Measurements from ENCODE around the gene PODXL.

DNA sequence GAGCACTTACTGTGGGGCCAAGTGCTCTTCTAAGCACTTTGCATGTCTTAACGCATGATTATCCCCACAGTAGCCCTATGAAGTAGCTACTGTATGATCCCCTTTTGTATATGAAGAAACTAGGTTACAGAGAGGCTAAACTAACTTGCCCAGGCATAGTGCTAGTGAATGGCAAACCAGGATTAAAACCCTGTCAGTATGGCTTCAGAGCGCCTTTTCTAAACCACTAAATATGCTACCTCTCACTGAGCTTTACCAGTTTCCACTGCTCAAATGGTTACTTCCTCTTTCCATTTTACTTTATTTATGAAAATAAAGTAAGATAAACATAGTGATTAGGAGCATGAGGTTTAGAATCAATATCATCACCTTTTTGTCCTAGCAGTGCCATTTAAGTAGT is 73.6 kb downstream of the PODXL start:
- TF ChIP-seq POLR2A (IDR thresholded peaks at IDR 0.05; ENCODE audit: low read depth) (no peak), EP300 (IDR thresholded peaks at IDR 0.05) (no peak), POLR2AphosphoS5 (IDR thresholded peaks at IDR 0.05) (no peak)
- TF ChIP-seq, protein P1, sequence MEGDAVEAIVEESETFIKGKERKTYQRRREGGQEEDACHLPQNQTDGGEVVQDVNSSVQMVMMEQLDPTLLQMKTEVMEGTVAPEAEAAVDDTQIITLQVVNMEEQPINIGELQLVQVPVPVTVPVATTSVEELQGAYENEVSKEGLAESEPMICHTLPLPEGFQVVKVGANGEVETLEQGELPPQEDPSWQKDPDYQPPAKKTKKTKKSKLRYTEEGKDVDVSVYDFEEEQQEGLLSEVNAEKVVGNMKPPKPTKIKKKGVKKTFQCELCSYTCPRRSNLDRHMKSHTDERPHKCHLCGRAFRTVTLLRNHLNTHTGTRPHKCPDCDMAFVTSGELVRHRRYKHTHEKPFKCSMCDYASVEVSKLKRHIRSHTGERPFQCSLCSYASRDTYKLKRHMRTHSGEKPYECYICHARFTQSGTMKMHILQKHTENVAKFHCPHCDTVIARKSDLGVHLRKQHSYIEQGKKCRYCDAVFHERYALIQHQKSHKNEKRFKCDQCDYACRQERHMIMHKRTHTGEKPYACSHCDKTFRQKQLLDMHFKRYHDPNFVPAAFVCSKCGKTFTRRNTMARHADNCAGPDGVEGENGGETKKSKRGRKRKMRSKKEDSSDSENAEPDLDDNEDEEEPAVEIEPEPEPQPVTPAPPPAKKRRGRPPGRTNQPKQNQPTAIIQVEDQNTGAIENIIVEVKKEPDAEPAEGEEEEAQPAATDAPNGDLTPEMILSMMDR (IDR thresholded peaks at IDR 0.05): no peak

All from esophagus muscularis mucosa (tissue), 4 donors.